Activated T-helper 1 cell treated with anti-CD3 and anti-CD28 coated beads, Interleukin-12 subunit alpha, Interleukin-12 subunit beta, Interleukin-2, Interleukin-4 antibody, amounts not matched to agents 30 ng/mL and 10 ng/mL and 1 ng/mL, durations not matched to agents 14 hours and 24 hours and 36 hours (primary cell): Measurements from ENCODE around the gene CD300E. TPM values are rescaled to one million over a fixed set of nuclear protein-coding genes. Genes with fewer than 3 reads are reported as not detected.

ENCODE experiments used
- DNase-seq: peaks from one replicate; pipeline ENCODE4 v3.0.0; 2021; ENCODE audit warnings: low spot score
- H3K27ac Mint-ChIP-seq: one replicate; pipeline ENCODE4 v1.8.0; 2021; ENCODE audit warnings: mild to moderate bottlenecking, mixed read lengths
- H3K27me3 Mint-ChIP-seq: one replicate; pipeline ENCODE4 v1.8.0; 2022; ENCODE audit warnings: mild to moderate bottlenecking, moderate library complexity, mixed read lengths; ENCODE audit not compliant: insufficient read depth
- H3K36me3 Mint-ChIP-seq: one replicate; pipeline ENCODE4 v1.8.0; 2021; ENCODE audit warnings: low read depth, mixed read lengths
- H3K4me1 Mint-ChIP-seq: one replicate; pipeline ENCODE4 v1.8.0; 2021; ENCODE audit warnings: low read depth, mixed read lengths
- H3K4me3 Mint-ChIP-seq: one replicate; pipeline ENCODE4 v1.8.0; 2021; ENCODE audit warnings: mild to moderate bottlenecking, moderate library complexity, mixed read lengths
- H3K9me3 Mint-ChIP-seq: one replicate; pipeline ENCODE4 v1.8.0; 2021; ENCODE audit warnings: mixed read lengths
- intact Hi-C: fragments of 100-400 bp; cut with micrococcal nuclease; formaldehyde crosslinking; loops from one replicate; pipeline ENCODE4 v1.15.1; 2024
- total RNA-seq: library from RNA; stranded (reverse); gene quantifications from 2 replicates; pipeline ENCODE4 v1.2.3, GENCODE V29; 2022

Gene CD300E
- total RNA-seq, 1 donor from 2014 or later = not detected

DNA sequence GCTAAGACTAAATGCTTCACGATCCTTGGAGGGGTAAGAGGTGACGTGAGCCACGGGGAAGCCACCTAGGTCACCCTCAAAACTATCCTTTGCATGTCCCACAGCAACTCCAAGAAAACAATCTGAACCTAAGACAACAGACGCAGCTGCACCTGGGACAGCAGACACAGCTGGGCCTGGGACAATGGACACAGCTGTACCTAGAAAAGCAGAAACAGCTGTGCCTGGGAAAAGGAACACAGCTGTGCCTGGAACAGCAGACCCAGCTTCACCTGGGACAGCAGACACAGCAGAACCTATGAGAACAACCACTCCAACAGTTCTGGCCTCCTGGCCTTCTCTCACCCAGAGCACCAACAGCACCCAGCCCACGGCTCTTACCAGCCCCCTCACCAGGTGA is 19.8 kb downstream of the CD300E start:
- Mint-ChIP-seq H3K27ac (no peak overlapping the region), H3K4me1 (peaks cover 21% of the 10 kb centered on the region), H3K4me3 (no peak overlapping the region), H3K9me3 (no peaks in the 10 kb centered on the region), H3K36me3 (no peaks in the 10 kb centered on the region), H3K27me3 (peaks cover 20% of the 10 kb centered on the region)
- intact Hi-C loops = loop anchor here (5.0 kb wide), 1 partner anchor 236 kb away; the partner anchor contains the start of gene GPR142
- DNase-seq = no peak

GRCh38 chr17:74603037-74603635 is 20.4 kb downstream of the CD300E start:
- Mint-ChIP-seq H3K4me3 (no peak overlapping the region), H3K9me3 (no peaks in the 10 kb centered on the region), H3K27ac (no peak overlapping the region), H3K36me3 (no peaks in the 10 kb centered on the region), H3K4me1 (peaks cover 25% of the 10 kb centered on the region), H3K27me3 (peaks cover 24% of the 10 kb centered on the region)
- intact Hi-C loops = loop anchor here (5.0 kb wide), 1 partner anchor 236 kb away; the partner anchor contains the start of gene GPR142
- no peak for DNase-seq

DNA sequence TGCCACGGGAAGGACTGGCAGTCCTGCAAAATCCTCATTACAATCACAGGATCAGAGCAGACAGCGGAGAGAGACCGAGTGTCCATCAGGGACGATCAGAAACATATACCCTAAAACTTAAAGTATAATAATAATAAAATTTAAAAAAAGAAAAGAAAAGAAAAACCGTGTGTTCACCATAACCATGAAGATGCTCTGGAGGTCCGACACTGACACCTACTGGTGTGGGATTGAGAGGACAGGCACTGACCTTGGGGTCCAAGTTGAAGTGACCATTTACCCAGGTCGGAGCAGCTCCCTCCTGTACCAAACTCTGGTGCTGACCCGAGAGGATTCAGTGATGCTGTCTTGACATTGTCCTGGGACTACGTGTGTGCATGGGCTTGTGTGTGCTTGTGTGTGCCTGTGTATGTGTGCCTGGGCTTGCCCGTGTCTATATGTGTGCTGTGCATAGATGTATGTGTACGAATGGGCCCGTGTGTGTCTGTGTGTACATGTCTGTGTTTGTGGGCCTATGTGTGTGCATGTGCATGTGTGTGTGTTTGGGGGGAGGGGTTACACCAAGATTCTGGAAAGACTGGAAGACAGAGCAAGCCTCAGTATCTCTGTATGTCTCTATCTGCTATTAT is 21.5 kb downstream of the CD300E start:
- Mint-ChIP-seq H3K27me3 (peaks cover 21% of the 10 kb centered on the region), H3K27ac (no peak overlapping the region), H3K4me3 (no peak overlapping the region), H3K36me3 (no peaks in the 10 kb centered on the region), H3K9me3 (no peaks in the 10 kb centered on the region), H3K4me1 (peaks cover 25% of the 10 kb centered on the region)
- no peak for DNase-seq
- intact Hi-C loops = loop anchor here (5.0 kb wide), 1 partner anchor 235 kb away; the partner anchor contains the start of gene GPR142

- peaks cover 29% of the 10 kb centered on the region for H3K27me3 Mint-ChIP-seq
- no peaks in the 10 kb centered on the region for H3K9me3 Mint-ChIP-seq
- intact Hi-C loops = no loop called here
- no peak for DNase-seq
- no peak overlapping the region for H3K4me3 Mint-ChIP-seq
- peaks cover 25% of the 10 kb centered on the region for H3K4me1 Mint-ChIP-seq
- no peak overlapping the region for H3K27ac Mint-ChIP-seq
- no peaks in the 10 kb centered on the region for H3K36me3 Mint-ChIP-seq
Observed at GRCh38 chr17:74599448-74599939, 24.0 kb downstream of the CD300E start.

GRCh38 chr17:74599023-74599399 is 24.5 kb downstream of the CD300E start:
- no peak overlapping the region for H3K27ac Mint-ChIP-seq
- peaks cover 28% of the 10 kb centered on the region for H3K27me3 Mint-ChIP-seq
- H3K9me3 Mint-ChIP-seq = no peaks in the 10 kb centered on the region
- no peaks in the 10 kb centered on the region for H3K36me3 Mint-ChIP-seq
- DNase-seq = no peak
- peaks cover 25% of the 10 kb centered on the region for H3K4me1 Mint-ChIP-seq
- H3K4me3 Mint-ChIP-seq = no peak overlapping the region
- intact Hi-C loops = no loop called here

DNA sequence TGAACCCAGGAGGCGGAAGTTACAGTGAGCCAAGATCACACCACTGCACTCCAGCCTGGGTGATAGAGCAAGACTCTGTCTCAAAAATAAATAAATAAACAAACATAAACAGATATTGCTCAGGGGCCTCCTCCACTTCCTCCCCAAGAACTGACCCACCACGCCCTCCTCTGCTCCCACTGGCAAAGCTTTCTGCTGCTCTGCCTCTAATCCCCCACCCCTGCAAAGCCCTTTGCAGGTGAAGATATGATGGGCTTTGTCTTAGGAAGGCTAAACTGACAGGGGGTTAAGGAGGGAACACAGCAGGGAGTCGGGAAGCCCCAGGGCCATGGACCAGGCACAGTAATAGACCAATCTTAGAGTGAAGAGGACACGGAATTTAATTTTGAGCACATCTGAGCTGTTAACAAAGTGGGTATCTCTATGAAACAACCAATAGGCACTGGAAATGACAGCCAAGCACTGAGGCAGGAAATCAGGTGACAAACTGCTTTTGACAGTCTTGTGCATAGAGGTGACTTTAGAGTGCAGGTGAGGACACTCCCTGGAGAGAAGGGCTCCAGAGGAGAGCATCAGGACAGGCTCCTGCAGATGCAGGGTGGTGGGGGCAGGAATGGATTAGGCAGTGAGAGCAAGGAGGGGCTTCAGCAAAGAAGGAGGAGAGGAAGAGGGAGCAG is 25.1 kb downstream of the CD300E start:
- intact Hi-C loops = no loop called here
- Mint-ChIP-seq H3K4me3 (no peak overlapping the region), H3K27me3 (peaks cover 25% of the 10 kb centered on the region), H3K36me3 (no peaks in the 10 kb centered on the region), H3K4me1 (peaks cover 23% of the 10 kb centered on the region), H3K27ac (no peak overlapping the region), H3K9me3 (no peaks in the 10 kb centered on the region)
- DNase-seq = no peak

DNA sequence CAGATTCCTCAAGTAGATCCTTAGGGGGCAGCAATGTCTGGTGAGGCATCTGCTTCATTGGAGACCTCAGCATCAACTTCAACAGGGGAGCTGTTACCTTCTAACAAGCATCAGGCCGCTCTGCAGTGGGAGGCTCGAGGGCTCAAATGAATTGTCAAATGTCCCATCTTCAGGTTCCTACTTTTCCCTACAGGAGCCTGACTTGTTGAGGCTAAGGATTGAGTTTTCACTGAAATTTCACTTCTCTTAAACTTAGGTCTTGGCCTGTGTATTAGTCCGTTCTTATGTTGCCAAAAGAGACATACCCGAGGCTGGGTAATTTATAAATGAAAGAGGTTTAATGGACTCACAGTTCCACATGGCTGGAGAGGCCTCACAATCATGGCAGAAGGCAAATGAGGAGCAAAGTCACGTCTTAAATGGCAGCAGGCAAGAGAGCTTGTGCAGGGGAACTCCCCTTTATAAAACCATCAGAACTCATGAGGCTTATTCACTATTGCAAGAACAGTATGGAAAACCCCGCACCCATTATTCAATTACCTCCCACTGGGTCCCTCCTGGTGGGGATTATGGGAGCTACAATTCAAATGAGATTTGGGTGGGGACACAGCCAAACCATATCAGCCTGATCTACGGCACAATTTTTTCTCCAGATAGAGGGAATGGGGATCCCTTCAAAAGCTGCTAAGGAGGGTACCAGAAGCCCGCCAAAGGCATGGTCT is 26.3 kb downstream of the CD300E start:
- Mint-ChIP-seq H3K27ac (no peak overlapping the region), H3K27me3 (peaks cover 29% of the 10 kb centered on the region), H3K4me1 (peaks cover 21% of the 10 kb centered on the region), H3K36me3 (no peaks in the 10 kb centered on the region), H3K9me3 (no peaks in the 10 kb centered on the region), H3K4me3 (no peak overlapping the region)
- intact Hi-C loops = no loop called here
- no peak for DNase-seq

DNA sequence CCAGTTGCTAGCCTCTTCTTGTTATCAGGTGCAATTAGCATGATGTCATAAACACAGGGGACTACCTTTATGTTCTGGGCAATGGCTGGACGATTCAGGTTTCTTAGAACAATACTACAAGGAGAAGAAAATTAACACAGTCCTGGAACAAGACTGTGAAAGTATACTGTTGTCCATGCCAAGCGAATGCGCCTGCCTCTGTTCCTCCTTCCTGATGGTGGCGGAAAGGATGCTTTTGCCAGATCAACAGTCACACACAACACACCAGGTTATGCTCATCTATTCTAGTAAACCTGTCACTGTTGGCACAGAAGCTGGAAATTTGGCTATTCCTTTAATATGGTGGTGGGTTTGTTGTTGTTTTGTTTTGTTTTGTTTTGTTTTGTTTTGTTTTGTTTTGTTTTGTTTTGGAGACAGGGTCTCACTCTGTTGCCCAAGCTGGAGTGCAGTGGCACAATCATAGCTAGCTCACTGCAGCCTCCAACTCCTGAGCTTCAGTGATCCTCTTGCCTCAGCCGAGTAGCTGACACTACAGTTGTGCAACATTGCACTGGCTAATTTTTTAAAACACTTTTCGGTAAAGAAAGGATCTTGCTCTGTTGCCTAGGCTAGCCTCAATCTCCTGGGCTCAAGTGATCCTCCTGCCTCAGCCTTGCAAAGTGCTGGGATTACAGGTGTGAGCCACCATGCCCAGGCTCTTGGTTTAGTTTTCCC is 28.3 kb downstream of the CD300E start:
- Mint-ChIP-seq H3K27ac (no peak overlapping the region), H3K27me3 (peaks cover 29% of the 10 kb centered on the region), H3K36me3 (no peaks in the 10 kb centered on the region), H3K4me1 (peaks cover 24% of the 10 kb centered on the region), H3K9me3 (no peaks in the 10 kb centered on the region), H3K4me3 (no peak overlapping the region)
- no peak for DNase-seq
- intact Hi-C loops = no loop called here

DNA sequence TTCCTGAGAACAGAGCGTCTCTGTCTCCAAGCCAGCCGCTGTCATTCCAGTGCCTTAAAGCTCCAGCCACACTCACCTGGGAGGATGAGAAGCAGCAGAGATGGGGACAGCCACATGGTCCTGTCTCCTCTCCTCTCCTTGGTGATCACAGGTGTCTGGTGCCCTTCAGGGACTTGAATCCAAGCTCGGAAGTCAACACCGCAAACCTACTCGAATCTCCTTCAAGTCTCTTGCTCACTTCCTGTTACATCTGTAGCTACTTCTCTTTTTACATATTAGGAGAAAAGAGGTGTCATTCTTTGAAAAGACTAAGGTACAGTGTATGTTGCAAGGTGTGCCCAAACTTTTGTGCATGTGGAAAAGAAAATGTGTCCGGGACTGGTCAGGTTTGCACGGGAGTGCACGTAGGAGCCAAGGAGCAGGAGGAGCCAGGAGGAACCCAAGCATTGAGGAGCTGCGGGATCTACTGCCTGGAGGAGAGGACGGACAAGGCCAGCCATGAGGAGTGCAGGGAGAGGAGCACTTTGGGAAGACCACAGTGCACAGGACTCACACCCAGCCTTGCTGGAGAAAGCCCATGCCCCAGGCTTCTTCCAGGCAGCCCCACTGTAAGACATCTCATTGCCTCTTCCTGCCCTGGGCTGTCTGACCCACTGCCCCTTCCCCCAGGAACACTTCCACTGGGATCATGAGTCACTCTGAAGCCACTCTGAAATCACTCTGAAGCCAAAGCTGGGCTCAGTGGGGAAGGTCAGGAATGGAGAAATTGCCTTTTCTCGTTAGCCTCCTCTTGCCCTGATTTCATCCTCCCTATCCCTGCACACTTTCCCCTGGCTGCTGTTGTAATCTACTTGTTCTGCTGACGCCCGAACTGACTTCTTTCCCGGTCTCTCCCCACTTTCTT is 31.2 kb downstream of the CD300E start, which contains the start of gene CD300LD:
CD300LD (minus strand) TSS at position 197 of the 904 bp plus-strand sequence; CDS start at position 116, 81 bp downstream.
- Mint-ChIP-seq H3K27me3 (peaks cover 27% of the 10 kb centered on the region), H3K36me3 (no peaks in the 10 kb centered on the region)
- DNase-seq = no peak

GRCh38 chr17:74591503-74591902 is 32.0 kb downstream of the CD300E start:
- Mint-ChIP-seq H3K4me3 (no peak overlapping the region), H3K9me3 (no peaks in the 10 kb centered on the region), H3K27ac (no peak overlapping the region), H3K4me1 (peaks cover 13% of the 10 kb centered on the region), H3K36me3 (no peaks in the 10 kb centered on the region), H3K27me3 (peaks cover 24% of the 10 kb centered on the region)
- no peak for DNase-seq
- intact Hi-C loops = no loop called here

More for the DNA sequence above, 31.2 kb downstream of the CD300E start, which contains the start of gene CD300LD:
- peaks cover 13% of the 10 kb centered on the region for H3K4me1 Mint-ChIP-seq
- H3K27ac Mint-ChIP-seq = no peak within 1 kb of the TSS
- no peaks in the 10 kb centered on the region for H3K9me3 Mint-ChIP-seq
- intact Hi-C loops = no loop called here
- no peak within 1 kb of the TSS for H3K4me3 Mint-ChIP-seq

- no peaks in the 10 kb centered on the region for H3K36me3 Mint-ChIP-seq
- H3K4me3 Mint-ChIP-seq = no peak overlapping the region
- no peaks in the 10 kb centered on the region for H3K4me1 Mint-ChIP-seq
- intact Hi-C loops = no loop called here
- peaks cover 24% of the 10 kb centered on the region for H3K27me3 Mint-ChIP-seq
- H3K27ac Mint-ChIP-seq = no peak overlapping the region
- DNase-seq = no peak
- H3K9me3 Mint-ChIP-seq = peaks cover 6% of the 10 kb centered on the region
Observed at GRCh38 chr17:74585711-74586110, 37.8 kb downstream of the CD300E start.
